Measurements from ENCODE around the gene ADCY5. TPM values are rescaled to one million over a fixed set of nuclear protein-coding genes. Genes with fewer than 3 reads are reported as not detected.
"Not testable (repeated sequence)": the region's sequence is repeated elsewhere in the genome, so short reads cannot be mapped to it uniquely, and the experiment has no call there.

The ADCY5 gene
- polyA plus RNA-seq, 4 donors, result 0.67 to 6.9 (median 5.0) TPM

GRCh38 chr3:123239756-123240155, 209.1 kb downstream of the ADCY5 start:
- DNase-seq, result no peak
- Histone ChIP-seq H3K4me3 (ENCODE audit: low read depth in 1 of 3, low read length in 3 of 3) (no peak overlapping the region), H3K27ac (ENCODE audit: low read depth in 1 of 3, low read length in 2 of 3) (no peak overlapping the region), H3K9me3 (ENCODE audit: control insufficient read depth in 2 of 2, insufficient read depth in 1 of 2, low read depth in 1 of 2, low read length in 1 of 2) (peaks cover 0 to 3% of the 10 kb centered on the region in 2 donors), H3K27me3 (ENCODE audit: control insufficient read depth in 3 of 3, insufficient read depth in 3 of 3, low read length in 3 of 3) (no peaks in the 10 kb centered on the region), H3K36me3 (ENCODE audit: control insufficient read depth in 3 of 3, insufficient read depth in 2 of 3, low read depth in 1 of 3, low read length in 3 of 3) (peaks cover 0 to 8% (median 2%) of the 10 kb centered on the region in 3 donors), H3K4me1 (ENCODE audit: control insufficient read depth in 3 of 3, insufficient read depth in 2 of 3, low read depth in 1 of 3, low read length in 2 of 3) (no peaks in the 10 kb centered on the region)
- FAIRE-seq, result no peak
- 95 to 100% (median 96%) methylated on average over 1 of the region's 1 CpG for WGBS, 3 donors

- not testable (repeated sequence) for H3K9me3 ChIP-seq (ENCODE audit: control insufficient read depth in 2 of 2, insufficient read depth in 1 of 2, low read depth in 1 of 2, low read length in 1 of 2); H3K27ac ChIP-seq (ENCODE audit: low read depth in 1 of 3, low read length in 2 of 3); DNase-seq; FAIRE-seq; H3K4me3 ChIP-seq (ENCODE audit: low read depth in 1 of 3, low read length in 3 of 3); H3K4me1 ChIP-seq (ENCODE audit: control insufficient read depth in 3 of 3, insufficient read depth in 2 of 3, low read depth in 1 of 3, low read length in 2 of 3); H3K27me3 ChIP-seq (ENCODE audit: control insufficient read depth in 3 of 3, insufficient read depth in 3 of 3, low read length in 3 of 3); H3K36me3 ChIP-seq (ENCODE audit: control insufficient read depth in 3 of 3, insufficient read depth in 2 of 3, low read depth in 1 of 3, low read length in 3 of 3)
- 92 to 100% (median 98%) methylated on average over 2 of the region's 2 CpGs for WGBS, 3 donors
Observed at GRCh38 chr3:123239186-123239585, 209.7 kb downstream of the ADCY5 start.

GRCh38 chr3:123236902-123237301, 212.0 kb downstream of the ADCY5 start:
- no peaks in the 10 kb centered on the region for H3K27me3 ChIP-seq (ENCODE audit: control insufficient read depth in 3 of 3, insufficient read depth in 3 of 3, low read length in 3 of 3)
- H3K4me3 ChIP-seq (ENCODE audit: low read depth in 1 of 3, low read length in 3 of 3), result no peak overlapping the region
- WGBS, 3 donors, result 96 to 99% (median 96%) methylated on average over 3 of the region's 3 CpGs
- H3K4me1 ChIP-seq (ENCODE audit: control insufficient read depth in 3 of 3, insufficient read depth in 2 of 3, low read depth in 1 of 3, low read length in 2 of 3), result no peaks in the 10 kb centered on the region
- no peak overlapping the region for H3K27ac ChIP-seq (ENCODE audit: low read depth in 1 of 3, low read length in 2 of 3)
- peaks cover 0 to 3% of the 10 kb centered on the region in 2 donors for H3K9me3 ChIP-seq (ENCODE audit: control insufficient read depth in 2 of 2, insufficient read depth in 1 of 2, low read depth in 1 of 2, low read length in 1 of 2)
- peaks cover 0 to 9% (median 2%) of the 10 kb centered on the region in 3 donors for H3K36me3 ChIP-seq (ENCODE audit: control insufficient read depth in 3 of 3, insufficient read depth in 2 of 3, low read depth in 1 of 3, low read length in 3 of 3)
- DNase-seq, result no peak
- FAIRE-seq, result no peak

Other genes with a start within 250 kb of the ADCY5 start
- gene SEC22A, start 247.1 kb downstream of the ADCY5 start, polyA plus RNA-seq, result 10 to 100 TPM in 2 of 4 donors, 1 to 10 TPM in 2; 4.6 to 17.3 (median 8.3) TPM
- gene HACD2, start 136.0 kb upstream of the ADCY5 start, polyA plus RNA-seq, result 10 to 100 TPM; 15.1 to 51.3 (median 22.7) TPM

Measured in small intestine (tissue), 7 donors.